Stimulated activated CD4-positive, alpha-beta T cell treated with anti-CD3 and anti-CD28 coated beads, Interleukin-1b, Interleukin-23, amount 100 ng/mL, for 1 hour (primary cell): Measurements from ENCODE around the gene SH3GL1.

Experiments used
- DNase-seq, 2 donors: peaks; one replicate each; pipeline ENCODE4 v3.0.0-alpha.2; 2020; ENCODE audit warnings: low read depth in 2 of 2

The SH3GL1 gene

DNA sequence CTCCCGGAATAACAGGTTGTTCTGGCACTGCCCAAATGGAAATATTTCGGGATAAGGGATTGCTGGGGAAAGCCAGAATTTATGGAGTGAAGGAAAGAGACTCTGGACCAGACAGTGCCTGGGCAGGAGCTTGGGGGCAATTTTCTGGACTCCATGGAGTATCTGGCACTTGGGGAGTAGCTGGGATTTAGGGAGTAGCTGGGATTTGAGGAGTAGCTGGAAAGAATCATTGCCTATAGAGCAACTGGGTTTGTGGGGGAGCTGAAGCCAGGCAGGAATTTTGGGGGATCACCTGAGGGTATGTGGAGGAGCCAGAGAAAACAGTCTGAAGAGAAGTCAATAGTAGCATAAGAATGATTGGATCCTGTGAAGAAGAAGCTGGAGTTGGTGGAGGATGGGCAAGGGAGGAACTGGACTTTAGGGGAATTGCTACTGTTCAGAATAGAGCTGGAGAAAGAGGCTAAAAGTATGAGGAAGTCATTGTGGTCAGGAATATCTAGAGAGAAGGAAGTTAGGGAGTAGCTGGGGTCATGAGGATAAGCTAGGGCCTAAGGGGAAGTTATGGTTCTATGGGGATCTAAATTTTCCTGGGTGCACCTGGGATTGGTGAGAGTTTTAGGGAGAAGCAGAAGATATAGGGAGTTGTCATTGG lies 81.2 kb downstream of the SH3GL1 start:
- no peak for DNase-seq

DNA sequence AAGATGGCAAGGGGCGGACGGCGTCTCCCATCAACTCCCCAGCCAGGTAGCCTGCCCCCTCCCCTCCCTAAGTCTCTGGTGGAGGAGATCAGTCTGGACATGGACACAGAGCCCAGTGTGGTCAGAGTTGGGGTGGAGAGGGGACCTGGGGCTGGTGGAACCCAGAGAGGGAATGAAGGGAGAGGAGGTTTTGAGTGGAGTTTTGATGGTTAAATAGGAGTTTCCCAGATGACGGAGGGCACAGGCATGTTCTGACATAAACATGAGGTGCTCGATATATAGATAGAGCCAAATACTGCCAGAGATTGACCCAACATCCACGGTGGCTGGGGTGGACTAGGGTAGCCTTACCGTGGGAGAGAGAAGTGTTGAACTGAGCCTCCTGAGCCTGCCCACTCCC lies 81.9 kb downstream of the SH3GL1 start:
- DNase-seq = no peak

- no peak for DNase-seq
Observed at GRCh38 chr19:4316956-4317355, 83.4 kb downstream of the SH3GL1 start.

GRCh38 chr19:4313847-4314490 lies 86.4 kb downstream of the SH3GL1 start:
- no peak for DNase-seq
